ENCODE results near the gene ZBED1. TPM values are rescaled to one million over a fixed set of nuclear protein-coding genes. Genes with fewer than 3 reads are reported as not detected.

ZBED1 gene
- total RNA-seq, 4 donors from 2014 or later, result 42.4 to 76.4 (median 56.5) TPM

GRCh38 chrX:2545144-2545543 is 44.4 kb upstream of the ZBED1 start:
- TF ChIP-seq, protein P1, sequence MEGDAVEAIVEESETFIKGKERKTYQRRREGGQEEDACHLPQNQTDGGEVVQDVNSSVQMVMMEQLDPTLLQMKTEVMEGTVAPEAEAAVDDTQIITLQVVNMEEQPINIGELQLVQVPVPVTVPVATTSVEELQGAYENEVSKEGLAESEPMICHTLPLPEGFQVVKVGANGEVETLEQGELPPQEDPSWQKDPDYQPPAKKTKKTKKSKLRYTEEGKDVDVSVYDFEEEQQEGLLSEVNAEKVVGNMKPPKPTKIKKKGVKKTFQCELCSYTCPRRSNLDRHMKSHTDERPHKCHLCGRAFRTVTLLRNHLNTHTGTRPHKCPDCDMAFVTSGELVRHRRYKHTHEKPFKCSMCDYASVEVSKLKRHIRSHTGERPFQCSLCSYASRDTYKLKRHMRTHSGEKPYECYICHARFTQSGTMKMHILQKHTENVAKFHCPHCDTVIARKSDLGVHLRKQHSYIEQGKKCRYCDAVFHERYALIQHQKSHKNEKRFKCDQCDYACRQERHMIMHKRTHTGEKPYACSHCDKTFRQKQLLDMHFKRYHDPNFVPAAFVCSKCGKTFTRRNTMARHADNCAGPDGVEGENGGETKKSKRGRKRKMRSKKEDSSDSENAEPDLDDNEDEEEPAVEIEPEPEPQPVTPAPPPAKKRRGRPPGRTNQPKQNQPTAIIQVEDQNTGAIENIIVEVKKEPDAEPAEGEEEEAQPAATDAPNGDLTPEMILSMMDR (IDR thresholded peaks at IDR 0.05), result no peak
- no peak for TF ChIP-seq POLR2A (IDR thresholded peaks at IDR 0.05)
- WGBS, 2 donors, result 42 to 52% methylated on average over 1 of the region's 1 CpG
- no peak for DNase-seq (ENCODE audit: low spot score in 2 of 2)
- no peak overlapping the region for H3K4me3 ChIP-seq (ENCODE audit: low read depth, poor library complexity, severe bottlenecking)
- intact Hi-C loops (cut with DNase I; ENCODE audit: low total_unique reads), result no loop called here

- no peak overlapping the region for H3K4me3 ChIP-seq (ENCODE audit: low read depth, poor library complexity, severe bottlenecking)
- intact Hi-C loops (cut with DNase I; ENCODE audit: low total_unique reads), result no loop called here
- DNase-seq (ENCODE audit: low spot score in 2 of 2), result no peak
- TF ChIP-seq, protein P1 (IDR thresholded peaks at IDR 0.05), result no peak
- TF ChIP-seq POLR2A (IDR thresholded peaks at IDR 0.05), result no peak
- 55 to 58% methylated on average over 7 of the region's 7 CpGs for WGBS, 2 donors
These were observed 42.2 kb upstream of the ZBED1 start for GRCh38 chrX:2542826-2543521.

GRCh38 chrX:2541603-2542002 is 40.8 kb upstream of the ZBED1 start:
- DNase-seq (ENCODE audit: low spot score in 2 of 2), result no peak
- TF ChIP-seq POLR2A (IDR thresholded peaks at IDR 0.05), result no peak
- TF ChIP-seq, protein P1 (IDR thresholded peaks at IDR 0.05), result no peak
- 82 to 92% methylated on average over 8 of the region's 8 CpGs for WGBS, 2 donors
- intact Hi-C loops (cut with DNase I; ENCODE audit: low total_unique reads), result no loop called here
- H3K4me3 ChIP-seq (ENCODE audit: low read depth, poor library complexity, severe bottlenecking), result no peak overlapping the region

DNA sequence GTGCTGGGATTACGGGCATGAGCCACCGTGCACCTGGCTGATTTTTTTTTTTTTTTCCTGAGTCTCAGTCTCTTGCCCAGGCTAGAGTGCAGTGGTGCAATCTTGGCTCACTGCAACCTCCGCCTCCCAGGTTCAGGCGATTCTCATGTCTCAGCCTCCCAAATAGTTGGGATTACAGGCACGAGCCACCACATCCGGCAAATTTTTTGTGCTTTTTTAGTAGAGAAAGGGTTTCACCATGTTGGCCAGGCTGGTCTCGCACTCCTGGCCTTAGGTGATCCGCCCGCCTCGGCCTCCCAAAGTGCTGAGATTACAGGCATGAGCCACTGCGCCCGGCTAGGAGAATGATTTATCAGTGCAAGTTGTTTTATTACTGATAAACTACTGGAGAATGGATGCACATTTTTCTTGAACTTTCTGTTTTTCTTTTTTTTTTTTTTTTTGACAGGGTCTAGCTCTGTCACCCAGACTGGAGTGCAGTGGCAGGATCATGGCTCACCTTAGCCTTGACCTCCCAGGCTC is 39.7 kb upstream of the ZBED1 start:
- H3K4me3 ChIP-seq (ENCODE audit: low read depth, poor library complexity, severe bottlenecking), result no peak overlapping the region
- TF ChIP-seq, protein P1 (IDR thresholded peaks at IDR 0.05), result no peak
- no peak for TF ChIP-seq POLR2A (IDR thresholded peaks at IDR 0.05)
- intact Hi-C loops (cut with DNase I; ENCODE audit: low total_unique reads), result no loop called here
- WGBS, 2 donors, result 81 to 90% methylated on average over 12 of the region's 12 CpGs
- no peak for DNase-seq (ENCODE audit: low spot score in 2 of 2)

- TF ChIP-seq POLR2A (IDR thresholded peaks at IDR 0.05), result no peak
- TF ChIP-seq, protein P1 (IDR thresholded peaks at IDR 0.05), result no peak
These were observed 38.8 kb upstream of the ZBED1 start for GRCh38 chrX:2539586-2539985.

More at GRCh38 chrX:2539586-2539985, 38.8 kb upstream of the ZBED1 start:
- no peak overlapping the region for H3K4me3 ChIP-seq (ENCODE audit: low read depth, poor library complexity, severe bottlenecking)
- 77 to 81% methylated on average over 3 of the region's 3 CpGs for WGBS, 2 donors
- intact Hi-C loops (cut with DNase I; ENCODE audit: low total_unique reads), result no loop called here
- no peak for DNase-seq (ENCODE audit: low spot score in 2 of 2)

Measured in lower leg skin (tissue), 4 donors.